Measurements from ENCODE around the gene LRRIQ1.

DNA sequence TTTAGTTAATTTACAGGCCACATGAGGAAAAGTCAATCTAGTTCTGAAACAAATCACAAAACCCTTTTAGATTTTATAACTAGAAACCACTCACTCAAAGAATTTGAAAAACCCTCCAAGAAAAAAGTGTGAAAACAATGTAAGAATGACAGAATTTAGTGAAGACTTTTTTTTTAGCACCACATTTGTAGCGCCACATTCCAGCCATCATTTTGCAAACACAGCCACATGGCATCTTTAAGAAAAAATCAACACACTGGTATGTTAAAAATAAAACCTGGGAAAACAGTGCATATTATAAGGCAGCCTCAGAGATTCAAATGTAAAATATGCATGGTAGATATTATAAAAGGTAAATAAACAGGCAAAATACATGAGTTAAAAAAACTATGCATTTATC lies 221.5 kb downstream of the LRRIQ1 start:
- TF ChIP-seq YY1 (IDR thresholded peaks at IDR 0.05; ENCODE audit: insufficient read depth, insufficient read length) (no peak), SUZ12 (IDR thresholded peaks at IDR 0.05; ENCODE audit: extremely low read depth, insufficient read depth, insufficient read length) (no peak)

Measured in NT2/D1 (cell line).